Transverse colon (tissue), 3 donors: ENCODE results near the gene MYOZ2.
"Not testable (repeated sequence)": the region's sequence is repeated elsewhere in the genome, so short reads cannot be mapped to it uniquely, and the experiment has no call there.

Experiments used
- CTCF ChIP-seq, 5 experiments: fragments of 200-600 bp in 3 of 5; fragments of 450-650 bp in 2 of 5; sonication (generic) in 3 of 5; IDR thresholded peaks; 1 replicate in 2 of 5; 2 replicates in 3 of 5; pipeline ENCODE4 v1.5.1; 2016 to 2017; ENCODE audit warnings: antibody characterized with exemption in 5 of 5, inconsistent platforms in 3 of 5, mild to moderate bottlenecking in 2 of 5, moderate library complexity in 1 of 5
- POLR2A ChIP-seq: fragments of 450-650 bp; IDR thresholded peaks from one replicate; pipeline ENCODE4 v1.6.1; 2016; ENCODE audit warnings: antibody characterized with exemption, mild to moderate bottlenecking, moderate library complexity

- not testable (repeated sequence) for TF ChIP-seq CTCF (IDR thresholded peaks at IDR 0.05); POLR2A
These were observed 7.7 kb downstream of the MYOZ2 start for GRCh38 chr4:119143341-119143740.
